OCI-LY7 (cell line): ENCODE measurements around the gene VTI1A. TPM values are rescaled to one million over a fixed set of nuclear protein-coding genes. Genes with fewer than 3 reads are reported as not detected.

ENCODE experiments used
- BruUV-seq: library from RNA; stranded (reverse); fragments of 400-500 nt; replicated peaks from 2 replicates; lab custom pipeline; 2021; lab: Mats Ljungman, UMichigan
- CTCF ChIA-PET: fragments of 300-600 bp; sonication (Branson Sonifier 250); formaldehyde crosslinking; loops from one replicate; lab custom pipeline; 2022; ENCODE audit warnings: antibody characterized with exemption; ENCODE audit not compliant: unreplicated experiment; lab: Charles Lee
- POLR2A ChIA-PET: fragments of 300-600 bp; sonication (Branson Sonifier 250); formaldehyde crosslinking; loops from one replicate; lab custom pipeline; 2022; ENCODE audit warnings: antibody characterized with exemption; lab: Charles Lee
- DNase-seq: peaks from one replicate; pipeline ENCODE4 v3.0.0-alpha.2; 2015; ENCODE audit warnings: low spot score
- H2AFZ ChIP-seq: fragments of 200-600 bp; sonication (generic), shearing (Covaris generic); 2 replicates; pipeline ENCODE4 v1.6.1; 2014; ENCODE audit warnings: mild to moderate bottlenecking, antibody characterized with exemption, low read length, moderate library complexity
- H3K27ac ChIP-seq: fragments of 200-600 bp; sonication (generic); 2 replicates; pipeline ENCODE4 v1.5.1; 2014; ENCODE audit warnings: mixed run types, low read depth, mild to moderate bottlenecking, moderate library complexity, low read length, inconsistent platforms; ENCODE audit not compliant: poor library complexity, severe bottlenecking
- H3K36me3 ChIP-seq: fragments of 200-600 bp; sonication (generic); 2 replicates; pipeline ENCODE4 v1.6.1; 2014; ENCODE audit warnings: mild to moderate bottlenecking, antibody characterized with exemption, low read length, moderate library complexity, mixed read lengths; ENCODE audit not compliant: insufficient read depth
- H3K4me1 ChIP-seq: fragments of 200-600 bp; sonication (generic); 2 replicates; pipeline ENCODE4 v1.5.1; 2014; ENCODE audit warnings: mild to moderate bottlenecking, low read length; ENCODE audit not compliant: insufficient read depth, poor library complexity, severe bottlenecking
- H3K4me2 ChIP-seq: fragments of 200-600 bp; sonication (generic); 2 replicates; pipeline ENCODE4 v1.6.1; 2014; ENCODE audit warnings: mild to moderate bottlenecking, low read length
- H3K4me3 ChIP-seq: fragments of 200-600 bp; sonication (generic); 2 replicates; pipeline ENCODE4 v1.5.1; 2014; ENCODE audit warnings: mild to moderate bottlenecking, low read depth, low read length; ENCODE audit not compliant: poor library complexity, severe bottlenecking
- H3K79me2 ChIP-seq: fragments of 200-600 bp; sonication (generic); 2 replicates; pipeline ENCODE4 v1.6.1; 2016; ENCODE audit warnings: low read depth, mild to moderate bottlenecking, low read length, moderate library complexity, mixed read lengths; ENCODE audit not compliant: insufficient read depth
- H3K9me2 ChIP-seq: fragments of 200-600 bp; sonication (generic); 2 replicates; pipeline ENCODE4 v1.6.1; 2016; ENCODE audit warnings: mild to moderate bottlenecking, low read length, mixed read lengths; ENCODE audit not compliant: insufficient read depth
- H3K9me3 ChIP-seq: fragments of 200-600 bp; sonication (generic); 2 replicates; pipeline ENCODE4 v1.6.1; 2014; ENCODE audit warnings: mild to moderate bottlenecking, mixed run types, low read length, mixed read lengths
- H4K20me1 ChIP-seq: fragments of 200-600 bp; sonication (generic); 2 replicates; pipeline ENCODE4 v1.6.1; 2014; ENCODE audit warnings: mild to moderate bottlenecking, antibody characterized with exemption, low read length, moderate library complexity, mixed read lengths; ENCODE audit not compliant: insufficient read depth
- EZH2phosphoT487 ChIP-seq: fragments of 200-600 bp; sonication (generic); IDR thresholded peaks from 2 replicates; pipeline ENCODE4 v1.6.1; 2018; ENCODE audit warnings: low read depth, borderline replicate concordance, mild to moderate bottlenecking, mixed run types, antibody characterized with exemption, low read length, moderate library complexity, mixed read lengths
- intact Hi-C: fragments of 100-400 bp; cut with micrococcal nuclease; formaldehyde crosslinking; loops from one replicate; pipeline ENCODE4 v1.10.0; 2022; ENCODE audit not compliant: unreplicated experiment
- total RNA-seq, 2 experiments: library from RNA; depleted of rRNA in 1 of 2; stranded (reverse); fragments of >200 nt in 1 of 2; shearing (Covaris generic) in 1 of 2; gene quantifications; 2 replicates each; pipeline ENCODE4 v1.2.3, GENCODE V29; 2014 to 2022
- TF ChIP-seq, protein P1 (sequence below): fragments of 200-600 bp; sonication (generic); conservative IDR thresholded peaks from 2 replicates; pipeline ENCODE4 v1.5.1; 2014; ENCODE audit warnings: mild to moderate bottlenecking, antibody characterized with exemption, low read length, moderate library complexity, mixed read lengths

VTI1A gene
- total RNA-seq, 2 experiments from 2014 or later: 39.4 to 45.2 TPM

DNA sequence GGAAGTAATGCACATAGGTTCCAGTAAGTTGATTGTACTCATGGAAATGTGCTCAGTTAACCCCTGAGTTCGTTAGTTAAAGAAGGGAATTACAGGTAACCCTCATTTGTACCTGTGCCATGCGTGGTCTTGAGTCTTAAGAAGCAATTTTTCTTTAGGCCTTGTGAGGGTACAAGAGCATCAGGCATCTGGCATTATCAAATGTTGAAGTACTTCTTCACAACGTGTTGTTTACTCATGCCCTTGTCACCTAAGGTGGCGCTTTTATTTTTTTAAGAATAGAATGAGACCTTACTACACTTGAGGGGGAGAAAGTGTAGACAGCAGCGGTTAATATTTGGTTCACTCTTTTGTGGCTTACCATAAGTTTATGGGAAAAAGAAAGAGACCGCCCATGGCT, 167.1 kb downstream of the VTI1A start:
- Histone ChIP-seq H3K4me3 (no peak overlapping the region), H3K9me3 (no peaks in the 10 kb centered on the region), H3K79me2 (no peaks in the 10 kb centered on the region), H3K36me3 (no peaks in the 10 kb centered on the region), H3K4me2 (no peak overlapping the region), H3K9me2 (no peaks in the 10 kb centered on the region; the same call in 1 of the 2 replicates), H2AFZ (no peak overlapping the region), H3K27ac (no peak overlapping the region), H4K20me1 (no peaks in the 10 kb centered on the region), H3K4me1 (no peaks in the 10 kb centered on the region)
- no TSS peak for BruUV-seq
- intact Hi-C loops: no loop called here
- DNase-seq: no peak
- TF ChIP-seq, protein P1, sequence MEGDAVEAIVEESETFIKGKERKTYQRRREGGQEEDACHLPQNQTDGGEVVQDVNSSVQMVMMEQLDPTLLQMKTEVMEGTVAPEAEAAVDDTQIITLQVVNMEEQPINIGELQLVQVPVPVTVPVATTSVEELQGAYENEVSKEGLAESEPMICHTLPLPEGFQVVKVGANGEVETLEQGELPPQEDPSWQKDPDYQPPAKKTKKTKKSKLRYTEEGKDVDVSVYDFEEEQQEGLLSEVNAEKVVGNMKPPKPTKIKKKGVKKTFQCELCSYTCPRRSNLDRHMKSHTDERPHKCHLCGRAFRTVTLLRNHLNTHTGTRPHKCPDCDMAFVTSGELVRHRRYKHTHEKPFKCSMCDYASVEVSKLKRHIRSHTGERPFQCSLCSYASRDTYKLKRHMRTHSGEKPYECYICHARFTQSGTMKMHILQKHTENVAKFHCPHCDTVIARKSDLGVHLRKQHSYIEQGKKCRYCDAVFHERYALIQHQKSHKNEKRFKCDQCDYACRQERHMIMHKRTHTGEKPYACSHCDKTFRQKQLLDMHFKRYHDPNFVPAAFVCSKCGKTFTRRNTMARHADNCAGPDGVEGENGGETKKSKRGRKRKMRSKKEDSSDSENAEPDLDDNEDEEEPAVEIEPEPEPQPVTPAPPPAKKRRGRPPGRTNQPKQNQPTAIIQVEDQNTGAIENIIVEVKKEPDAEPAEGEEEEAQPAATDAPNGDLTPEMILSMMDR: no peak
- no peak for TF ChIP-seq EZH2phosphoT487
- CTCF ChIA-PET: no interaction called here
- POLR2A ChIA-PET: no interaction called here

DNA sequence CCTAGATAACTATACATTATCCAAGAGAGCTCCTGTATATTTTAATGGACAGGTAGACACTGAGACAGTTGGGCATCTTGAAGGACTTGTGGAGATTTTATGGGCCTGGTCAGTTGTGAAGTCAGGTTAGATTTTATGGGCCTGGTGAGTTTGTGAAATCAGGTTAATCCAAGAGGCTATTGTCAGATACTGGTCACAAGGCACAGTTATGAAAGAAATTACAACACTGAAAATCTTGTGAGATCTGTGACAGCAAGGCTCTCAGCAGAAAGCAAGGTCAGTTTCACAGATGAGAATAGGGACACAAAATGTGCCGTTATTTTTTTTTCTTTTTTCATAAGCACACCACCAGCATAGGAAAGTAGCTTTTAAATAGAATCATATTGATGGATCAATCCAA, 167.6 kb downstream of the VTI1A start:
- CTCF ChIA-PET: no interaction called here
- Histone ChIP-seq H3K9me2 (no peaks in the 10 kb centered on the region; the same call in 1 of the 2 replicates), H3K9me3 (no peaks in the 10 kb centered on the region), H3K4me2 (no peak overlapping the region), H3K27ac (no peak overlapping the region), H3K4me3 (no peak overlapping the region), H2AFZ (no peak overlapping the region), H3K36me3 (no peaks in the 10 kb centered on the region), H4K20me1 (no peaks in the 10 kb centered on the region), H3K79me2 (no peaks in the 10 kb centered on the region), H3K4me1 (no peaks in the 10 kb centered on the region)
- POLR2A ChIA-PET: no interaction called here
- no peak for TF ChIP-seq EZH2phosphoT487
- TF ChIP-seq, protein P1: no peak
- intact Hi-C loops: no loop called here
- no peak for DNase-seq
- BruUV-seq: no TSS peak

DNA sequence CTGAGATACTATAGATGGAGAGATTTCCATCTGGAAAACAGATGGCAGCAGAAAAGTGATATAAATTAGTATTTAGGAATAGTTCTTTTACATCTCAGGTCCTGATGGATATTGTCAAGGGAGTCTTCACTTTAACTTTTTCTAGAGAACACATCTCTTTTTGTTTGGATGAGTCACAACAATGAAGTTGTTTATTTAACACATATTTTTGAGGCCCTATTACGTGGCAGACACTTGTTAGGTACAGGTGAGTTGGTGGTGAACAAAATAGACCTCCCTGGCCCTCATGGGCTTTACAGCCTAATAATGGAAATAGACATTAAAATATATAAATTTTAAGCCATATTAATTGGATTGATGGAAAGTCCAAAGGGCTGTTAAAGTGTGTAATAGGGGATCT, 168.3 kb downstream of the VTI1A start:
- intact Hi-C loops: no loop called here

More for the DNA sequence above, 168.3 kb downstream of the VTI1A start:
- Histone ChIP-seq H3K4me1 (no peaks in the 10 kb centered on the region), H2AFZ (no peak overlapping the region), H3K9me2 (no peaks in the 10 kb centered on the region; the same call in 1 of the 2 replicates), H3K9me3 (no peaks in the 10 kb centered on the region), H3K4me2 (no peak overlapping the region), H3K27ac (no peak overlapping the region), H3K4me3 (no peak overlapping the region), H3K79me2 (no peaks in the 10 kb centered on the region), H4K20me1 (no peaks in the 10 kb centered on the region), H3K36me3 (no peaks in the 10 kb centered on the region)
- DNase-seq: no peak
- ChIA-PET POLR2A (no interaction called here), CTCF (no interaction called here)
- BruUV-seq: no TSS peak
- TF ChIP-seq, protein P1: no peak
- TF ChIP-seq EZH2phosphoT487: no peak
